CD4-positive, alpha-beta T cell (primary cell): Measurements from ENCODE around the gene PASK. TPM values are rescaled to one million over a fixed set of nuclear protein-coding genes. Genes with fewer than 3 reads are reported as not detected.

Experiments
- ATAC-seq: fragments of 200-7000 bp; cut with Tn5 transposase; one replicate; pipeline ENCODE4 v1.10.0; 2022; ENCODE audit warnings: mild to moderate bottlenecking; ENCODE audit not compliant: poor library complexity
- CTCF ChIA-PET: fragments of 350-600 bp; sonication (Branson Sonifier 250); formaldehyde crosslinking; loops from one replicate; lab custom pipeline; 2021; ENCODE audit warnings: antibody characterized with exemption, inconsistent platforms; lab: Charles Lee
- POLR2A ChIA-PET: fragments of 350-600 bp; sonication (Branson Sonifier 250); formaldehyde crosslinking; loops from one replicate; lab custom pipeline; 2021; ENCODE audit warnings: antibody characterized with exemption, inconsistent platforms; lab: Charles Lee
- DNase-seq, 14 experiments: peaks; one replicate each; pipeline ENCODE4 v3.0.0-alpha.2; 2013 to 2020; ENCODE audit warnings: mixed read lengths in 2 of 14
- H3K27ac ChIP-seq, 2 donors: one replicate each; pipeline versions ENCODE4 v1.5.1 to v1.7.0; 2013; ENCODE audit warnings: low read length in 2 of 2, low read depth in 1 of 2, mild to moderate bottlenecking in 1 of 2
- H3K27me3 ChIP-seq, 2 experiments: 1 replicate in 1 of 2; 2 replicates in 1 of 2; pipeline versions ENCODE4 v1.6.1 to v1.7.0; 2013; ENCODE audit warnings: low read length in 2 of 2, control low read depth in 1 of 2, mild to moderate bottlenecking in 1 of 2, moderate library complexity in 1 of 2; ENCODE audit not compliant: insufficient read depth in 2 of 2, control insufficient read depth in 1 of 2
- H3K36me3 ChIP-seq: one replicate; pipeline ENCODE4 v1.6.1; 2013; ENCODE audit warnings: low read length, control low read depth; ENCODE audit not compliant: insufficient read depth
- H3K4me1 ChIP-seq: one replicate; pipeline ENCODE4 v1.6.1; 2013; ENCODE audit warnings: low read length, control low read depth; ENCODE audit not compliant: insufficient read depth
- H3K4me3 ChIP-seq: one replicate; pipeline ENCODE4 v1.5.1; 2013; ENCODE audit warnings: mild to moderate bottlenecking, low read length, moderate library complexity
- H3K9me3 ChIP-seq, 2 experiments: 1 replicate in 1 of 2; 2 replicates in 1 of 2; pipeline versions ENCODE4 v1.6.1 to v1.7.0; 2013; ENCODE audit warnings: low read length in 2 of 2, mild to moderate bottlenecking in 2 of 2, control low read depth in 1 of 2, moderate library complexity in 1 of 2; ENCODE audit not compliant: control insufficient read depth in 1 of 2, insufficient read depth in 1 of 2
- H3K27ac Mint-ChIP-seq: one replicate; pipeline ENCODE4 v1.8.0; 2020; ENCODE audit warnings: mixed read lengths
- H3K27me3 Mint-ChIP-seq: one replicate; pipeline ENCODE4 v1.8.0; 2021; ENCODE audit warnings: mixed read lengths
- H3K36me3 Mint-ChIP-seq: one replicate; pipeline ENCODE4 v1.8.0; 2021; ENCODE audit warnings: low read depth, mixed read lengths
- H3K4me1 Mint-ChIP-seq: one replicate; pipeline ENCODE4 v1.8.0; 2021; ENCODE audit warnings: low read depth, mixed read lengths
- H3K4me3 Mint-ChIP-seq: one replicate; pipeline ENCODE4 v1.8.0; 2020; ENCODE audit warnings: mild to moderate bottlenecking, mixed read lengths
- H3K9me3 Mint-ChIP-seq: one replicate; pipeline ENCODE4 v1.8.0; 2020; ENCODE audit warnings: mixed read lengths
- intact Hi-C, 2 experiments: fragments of 100-400 bp; cut with DNase I in 1 of 2; cut with micrococcal nuclease in 1 of 2; formaldehyde crosslinking; loops; one replicate each; pipeline versions ENCODE4 v1.15.1 to v1.9.0; 2023 to 2025; cut with DNase I, micrococcal nuclease
- total RNA-seq, 174 experiments: library from RNA in 2 of 174; stranded (reverse) in 2 of 174; gene quantifications; one replicate each; pipeline ENCODE4 v1.2.3 and lab custom pipeline; 2021 to 2026
- TF ChIP-seq, protein P1 (sequence below): fragments of 200-600 bp; IDR thresholded peaks from one replicate; pipeline ENCODE4 v1.8.0; 2022; ENCODE audit warnings: antibody characterized with exemption, mild to moderate bottlenecking

PASK gene
- total RNA-seq, 2 experiments from 2014 or later = 78.0 to 87.9 TPM

DNA sequence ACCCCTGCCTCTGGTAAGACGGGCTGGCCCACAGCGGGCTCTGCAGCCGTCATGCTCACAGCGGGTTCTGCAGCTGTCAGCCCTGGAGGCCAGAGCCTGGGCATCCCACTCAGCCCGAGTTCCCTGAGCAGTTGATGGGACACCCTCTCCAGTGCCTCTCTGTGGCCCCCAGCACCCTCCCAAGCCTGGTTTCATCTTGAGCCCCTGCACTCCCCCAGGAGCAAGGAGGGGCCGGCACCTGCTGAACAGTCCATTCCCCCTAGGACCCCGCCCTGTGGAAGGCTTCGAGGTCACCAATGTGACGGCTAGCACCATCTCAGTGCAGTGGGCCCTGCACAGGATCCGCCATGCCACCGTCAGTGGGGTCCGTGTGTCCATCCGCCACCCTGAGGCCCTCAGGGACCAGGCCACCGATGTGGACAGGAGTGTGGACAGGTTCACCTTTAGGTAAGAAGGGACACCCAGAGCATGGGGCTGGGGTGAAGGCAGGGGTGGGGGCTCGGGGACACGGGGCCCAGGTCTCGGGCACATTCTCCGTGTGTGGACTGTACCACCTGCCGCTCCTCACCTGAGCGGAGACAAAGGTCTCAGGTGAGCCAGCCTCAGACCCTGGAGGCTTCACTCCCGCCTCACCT is 81.7 kb downstream of the PASK start:
- Mint-ChIP-seq H3K4me1 (no peaks in the 10 kb centered on the region), H3K4me3 (no peak overlapping the region), H3K9me3 (no peaks in the 10 kb centered on the region), H3K36me3 (no peaks in the 10 kb centered on the region), H3K27me3 (no peaks in the 10 kb centered on the region), H3K27ac (no peak overlapping the region)
- H3K4me1 ChIP-seq = peaks cover 15% of the 10 kb centered on the region
- TF ChIP-seq, protein P1, sequence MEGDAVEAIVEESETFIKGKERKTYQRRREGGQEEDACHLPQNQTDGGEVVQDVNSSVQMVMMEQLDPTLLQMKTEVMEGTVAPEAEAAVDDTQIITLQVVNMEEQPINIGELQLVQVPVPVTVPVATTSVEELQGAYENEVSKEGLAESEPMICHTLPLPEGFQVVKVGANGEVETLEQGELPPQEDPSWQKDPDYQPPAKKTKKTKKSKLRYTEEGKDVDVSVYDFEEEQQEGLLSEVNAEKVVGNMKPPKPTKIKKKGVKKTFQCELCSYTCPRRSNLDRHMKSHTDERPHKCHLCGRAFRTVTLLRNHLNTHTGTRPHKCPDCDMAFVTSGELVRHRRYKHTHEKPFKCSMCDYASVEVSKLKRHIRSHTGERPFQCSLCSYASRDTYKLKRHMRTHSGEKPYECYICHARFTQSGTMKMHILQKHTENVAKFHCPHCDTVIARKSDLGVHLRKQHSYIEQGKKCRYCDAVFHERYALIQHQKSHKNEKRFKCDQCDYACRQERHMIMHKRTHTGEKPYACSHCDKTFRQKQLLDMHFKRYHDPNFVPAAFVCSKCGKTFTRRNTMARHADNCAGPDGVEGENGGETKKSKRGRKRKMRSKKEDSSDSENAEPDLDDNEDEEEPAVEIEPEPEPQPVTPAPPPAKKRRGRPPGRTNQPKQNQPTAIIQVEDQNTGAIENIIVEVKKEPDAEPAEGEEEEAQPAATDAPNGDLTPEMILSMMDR = no peak
- DNase-seq = no peak
- H3K36me3 ChIP-seq = no peaks in the 10 kb centered on the region
- no peak overlapping the region for H3K4me3 ChIP-seq
- H3K27me3 ChIP-seq = no peaks in the 10 kb centered on the region
- no peaks in the 10 kb centered on the region for H3K9me3 ChIP-seq
- ChIA-PET CTCF (no interaction called here), POLR2A (no interaction called here)
- intact Hi-C loops = no loop called here
- ATAC-seq = no peak
- no peak overlapping the region for H3K27ac ChIP-seq

DNA sequence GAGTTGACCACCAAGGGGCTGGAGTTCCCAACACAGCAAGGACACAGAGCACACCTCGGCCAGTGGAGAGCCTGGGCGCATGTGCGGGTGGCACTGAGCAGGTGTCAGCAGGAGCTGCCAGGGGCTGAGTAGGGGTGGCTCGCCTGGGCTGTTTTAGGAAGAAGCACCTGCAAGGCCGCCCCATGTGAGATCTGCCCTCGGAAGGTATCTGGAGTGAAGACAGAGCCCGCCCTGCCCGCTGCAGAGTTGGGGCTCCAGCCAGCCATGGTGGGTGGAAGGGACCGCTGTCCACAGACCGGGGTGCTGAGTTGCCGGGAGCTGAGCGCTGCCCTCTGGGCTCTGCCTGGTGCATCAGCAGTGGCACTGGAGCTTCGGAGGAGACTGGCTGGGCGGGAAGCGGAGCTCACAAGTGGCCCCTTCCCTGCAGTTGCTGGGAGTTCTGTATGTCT is 82.4 kb downstream of the PASK start:
- intact Hi-C loops = no loop called here
- H3K27me3 ChIP-seq = no peaks in the 10 kb centered on the region
- Mint-ChIP-seq H3K27me3 (no peaks in the 10 kb centered on the region), H3K27ac (no peak overlapping the region), H3K36me3 (no peaks in the 10 kb centered on the region), H3K4me3 (no peak overlapping the region), H3K9me3 (no peaks in the 10 kb centered on the region), H3K4me1 (no peaks in the 10 kb centered on the region)
- TF ChIP-seq, protein P1 = no peak
- ChIA-PET POLR2A (no interaction called here), CTCF (no interaction called here)
- DNase-seq = no peak
- no peaks in the 10 kb centered on the region for H3K9me3 ChIP-seq
- ATAC-seq = no peak
- no peak overlapping the region for H3K4me3 ChIP-seq
- H3K4me1 ChIP-seq = peaks cover 15% of the 10 kb centered on the region
- no peak overlapping the region for H3K27ac ChIP-seq
- no peaks in the 10 kb centered on the region for H3K36me3 ChIP-seq

DNA sequence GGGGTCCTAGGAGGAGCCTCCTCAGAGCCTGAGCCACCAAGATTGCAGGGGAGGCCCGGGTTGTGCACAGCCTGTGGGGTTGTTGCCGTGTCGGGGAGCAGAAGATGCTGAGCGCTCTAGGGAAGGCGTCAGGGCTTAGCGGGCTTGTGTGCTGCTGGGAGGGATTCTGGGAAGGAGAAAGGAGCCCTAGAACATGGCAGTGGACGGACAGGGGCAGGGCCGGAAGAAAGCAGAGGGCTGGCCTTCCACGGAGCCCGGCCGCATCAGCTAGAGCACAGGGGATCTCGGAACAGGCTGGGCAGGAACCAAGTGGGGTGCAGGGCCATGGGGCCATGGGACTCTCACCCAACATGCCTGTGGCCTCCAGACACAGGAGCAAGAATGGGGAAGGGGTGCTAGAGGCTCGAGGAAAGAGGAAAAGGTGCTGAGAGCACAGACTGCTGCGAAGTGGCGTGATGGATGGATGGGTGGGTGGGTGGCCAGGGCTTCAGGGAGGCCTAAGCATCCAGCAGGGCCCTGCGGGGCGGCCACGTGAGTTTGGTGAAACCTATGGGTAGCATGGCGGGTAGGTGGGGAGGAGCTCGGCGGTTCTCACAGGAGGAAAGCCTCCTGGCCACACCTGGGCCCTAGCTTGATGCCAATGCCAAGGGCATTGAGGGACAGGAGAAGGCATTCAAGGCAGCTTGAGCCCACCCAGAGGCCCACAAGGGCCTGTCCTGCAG is 82.9 kb downstream of the PASK start:
- DNase-seq (no peak), ATAC-seq (no peak)
- no peaks in the 10 kb centered on the region for H3K36me3 ChIP-seq
- ChIA-PET POLR2A (no interaction called here), CTCF (no interaction called here)
- no peaks in the 10 kb centered on the region for H3K9me3 ChIP-seq
- Mint-ChIP-seq H3K27me3 (no peaks in the 10 kb centered on the region), H3K36me3 (no peaks in the 10 kb centered on the region), H3K4me3 (no peak overlapping the region), H3K4me1 (no peaks in the 10 kb centered on the region), H3K27ac (no peak overlapping the region), H3K9me3 (no peaks in the 10 kb centered on the region)
- H3K4me1 ChIP-seq = peaks cover 15% of the 10 kb centered on the region
- H3K27me3 ChIP-seq = no peaks in the 10 kb centered on the region
- TF ChIP-seq, protein P1 = no peak
- no peak overlapping the region for H3K27ac ChIP-seq
- H3K4me3 ChIP-seq = no peak overlapping the region
- intact Hi-C loops = no loop called here
